GM19240 (cell line): Measurements from ENCODE around the gene ABRAXAS1.

Experiments
- DNase-seq: peaks from one replicate; pipeline ENCODE4 v3.0.0; 2011; ENCODE audit warnings: low spot score; ENCODE audit not compliant: insufficient read length

ABRAXAS1 gene

DNA sequence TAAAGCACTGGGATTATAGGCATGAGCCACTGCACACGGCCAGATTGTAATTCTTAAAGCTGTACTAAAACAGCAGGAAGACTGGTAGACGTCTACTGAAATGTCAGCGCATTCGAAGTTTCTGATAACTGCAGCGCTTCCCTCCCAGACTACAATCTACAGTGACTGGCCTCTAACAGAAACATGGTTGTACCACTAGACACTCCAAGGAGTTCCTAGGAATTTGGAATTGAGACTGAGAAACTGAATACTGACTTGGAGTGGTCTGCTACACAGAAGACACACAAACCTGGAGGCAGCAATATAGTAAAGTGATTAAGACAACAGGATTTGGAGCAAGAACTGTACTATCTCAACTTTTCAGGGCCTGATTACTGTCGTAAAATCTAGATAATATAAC lies 30.2 kb downstream of the ABRAXAS1 start:
- no peak for DNase-seq

GRCh38 chr4:83449009-83449408 lies 35.9 kb downstream of the ABRAXAS1 start:
- no peak for DNase-seq

- no peak for DNase-seq
Measured at GRCh38 chr4:83440899-83441298, 44.0 kb downstream of the ABRAXAS1 start.

DNA sequence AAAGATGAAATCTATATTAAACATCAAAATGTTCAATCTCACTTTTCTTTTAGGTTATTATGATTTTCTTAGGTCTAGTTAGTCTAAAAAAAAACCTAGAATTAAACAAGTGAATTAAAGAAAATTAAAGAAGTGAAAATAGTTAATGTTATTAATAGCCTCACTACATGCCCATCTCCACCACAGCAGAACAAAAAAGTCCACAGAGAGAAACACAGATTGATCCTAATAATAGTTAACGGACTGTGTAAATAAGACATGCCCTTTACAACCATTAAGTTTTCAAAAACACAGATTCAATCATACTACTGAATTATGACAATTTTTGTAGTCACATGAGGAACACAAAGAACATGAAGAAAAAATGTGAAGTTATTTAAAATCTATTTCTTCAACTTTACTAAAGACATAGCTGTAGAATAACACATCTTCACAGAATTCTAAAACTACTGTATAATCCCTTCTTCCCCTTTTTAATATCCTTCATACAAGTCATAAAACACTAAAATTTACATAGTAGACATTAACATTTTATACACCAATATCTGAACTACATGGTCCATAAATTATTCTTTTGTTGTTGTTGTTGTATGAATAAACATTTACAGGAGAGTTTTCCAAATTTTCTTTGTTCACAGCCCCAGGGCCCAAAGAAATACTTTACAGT lies 44.6 kb downstream of the ABRAXAS1 start:
- no peak for DNase-seq

- DNase-seq = no peak
Measured at GRCh38 chr4:83438719-83439118, 46.2 kb downstream of the ABRAXAS1 start.

GRCh38 chr4:83436680-83437079 lies 48.2 kb downstream of the ABRAXAS1 start:
- no peak for DNase-seq

- no peak for DNase-seq
Measured at GRCh38 chr4:83431200-83431599, 53.7 kb downstream of the ABRAXAS1 start.

DNA sequence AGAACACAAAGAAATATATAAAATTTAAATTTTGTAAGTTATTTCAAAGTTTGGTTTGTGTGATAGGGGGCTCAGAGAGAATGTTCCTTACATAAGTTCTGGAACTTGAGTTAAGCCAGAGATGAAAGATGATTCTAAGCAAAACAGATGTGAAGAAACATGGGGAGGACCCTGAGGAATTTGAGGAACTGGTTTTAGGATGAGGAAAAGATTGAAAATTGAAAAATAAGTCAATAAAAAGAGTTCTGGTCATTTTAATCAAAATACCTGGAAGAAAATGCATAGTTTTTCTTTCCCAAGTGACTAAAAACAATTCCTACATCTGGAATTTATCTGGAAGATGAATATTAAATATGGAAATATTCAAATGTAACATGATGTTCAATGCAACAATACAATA lies 66.7 kb downstream of the ABRAXAS1 start:
- no peak for DNase-seq

DNA sequence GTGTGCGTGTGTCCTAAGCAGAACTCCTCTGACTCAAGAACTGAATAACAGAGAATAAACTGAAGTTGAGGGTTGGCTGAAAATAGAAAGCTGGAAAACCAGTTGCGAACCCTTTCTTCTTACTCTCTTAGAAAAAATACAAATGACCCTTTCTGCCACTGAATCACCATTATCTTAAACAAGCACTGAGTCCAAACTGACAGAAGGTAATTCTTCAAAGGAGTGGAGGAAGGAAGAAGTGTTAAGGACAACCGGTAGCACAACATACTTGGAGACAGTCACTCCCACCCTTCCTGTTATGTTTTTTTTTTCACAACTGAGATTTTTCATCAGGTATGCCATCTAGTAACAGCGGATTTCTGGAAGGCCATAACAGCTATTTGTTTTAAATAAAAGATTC lies 67.3 kb downstream of the ABRAXAS1 start:
- no peak for DNase-seq

- no peak for DNase-seq
Measured at GRCh38 chr4:83413676-83414075, 71.2 kb downstream of the ABRAXAS1 start.
